Measurements from ENCODE around the gene DLGAP1. TPM values are rescaled to one million over a fixed set of nuclear protein-coding genes. Genes with fewer than 3 reads are reported as not detected.

DLGAP1 gene
- total and polyA plus RNA-seq, 2 of the 4 experiments (the other 2 are of a cell fraction): under 0.01 to 0.09 TPM

DNA sequence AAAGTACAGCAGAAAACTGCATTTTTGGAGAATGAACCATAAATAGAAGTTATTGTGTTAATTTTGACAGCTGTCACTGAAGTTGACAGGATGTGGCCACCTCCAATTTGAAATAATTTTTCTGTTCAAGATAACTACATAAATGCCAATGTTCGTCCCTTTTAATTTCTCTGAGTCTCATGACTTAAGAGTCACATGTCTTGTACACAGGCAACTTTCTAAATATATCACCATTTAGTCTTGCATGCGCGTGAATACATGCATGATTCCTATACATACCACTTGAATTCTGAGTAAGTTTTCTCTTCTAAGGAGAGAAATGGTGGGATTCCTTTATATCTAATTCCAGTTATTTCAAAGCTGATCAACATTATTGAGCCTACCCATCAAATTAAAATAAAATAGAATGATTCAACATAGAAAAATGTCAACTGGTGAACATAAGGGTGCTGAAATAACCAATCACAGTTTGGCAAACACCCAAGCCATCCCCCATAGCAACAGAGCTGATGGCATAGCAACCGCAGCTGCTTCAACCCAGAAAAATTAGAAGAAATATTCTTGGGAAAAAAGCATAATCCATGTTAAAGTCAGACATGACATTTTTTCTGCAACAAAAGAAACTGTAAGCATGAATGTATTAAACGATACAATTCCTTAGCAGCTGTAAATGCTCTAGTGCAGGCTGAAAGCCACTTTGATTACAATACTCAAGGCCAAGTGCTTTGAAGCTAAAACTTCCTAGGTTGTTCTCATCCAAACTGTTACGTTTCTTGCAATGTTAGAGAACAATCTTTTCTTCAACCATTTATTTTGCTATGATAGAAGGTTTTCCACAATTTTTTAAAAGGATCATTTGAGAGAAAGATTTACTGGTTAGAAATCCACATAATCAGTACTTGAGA is 282.7 kb downstream of the DLGAP1 start:
- H4K8ac ChIP-seq (ENCODE audit: low read depth in 2 of 2, low read length in 2 of 2): no peak overlapping the region
- H3K18ac ChIP-seq (ENCODE audit: low read depth, low read length): no peak overlapping the region
- ATAC-seq (ENCODE audit: low read depth) (no peak), DNase-seq (no peak)
- H3K27me3 ChIP-seq (ENCODE audit: control insufficient read depth, insufficient read depth, low read length): no peaks in the 10 kb centered on the region
- POLR2A ChIA-PET (ENCODE audit: unreplicated experiment): no interaction called here
- H3K36me3 ChIP-seq (ENCODE audit: control insufficient read depth, insufficient read depth, low read length): no peaks in the 10 kb centered on the region
- H2BK5ac ChIP-seq (ENCODE audit: low read depth, low read length, poor library complexity, severe bottlenecking): no peak overlapping the region
- no peak overlapping the region for H3K56ac ChIP-seq (ENCODE audit: extremely low read depth, insufficient read depth, low read length)
- no peak overlapping the region for H2BK120ac ChIP-seq (ENCODE audit: low read depth, low read length)
- no peak overlapping the region for H2AFZ ChIP-seq (replicated peaks; ENCODE audit: low read length, poor library complexity)
- H2BK20ac ChIP-seq (ENCODE audit: low read depth, low read length): no peak overlapping the region
- no peaks in the 10 kb centered on the region for H3K79me1 ChIP-seq (ENCODE audit: low read depth in 1 of 2, low read length in 2 of 2)
- H3K9ac ChIP-seq (ENCODE audit: low read depth, low read length): no peak overlapping the region
- no peak overlapping the region for H3K27ac ChIP-seq (ENCODE audit: insufficient read depth, low read length)
- no peak overlapping the region for H4K5ac ChIP-seq (ENCODE audit: low read depth, low read length)
- no peaks in the 10 kb centered on the region for H3K9me1 ChIP-seq (ENCODE audit: insufficient read depth, low read length)
- H3K14ac ChIP-seq (replicated peaks; ENCODE audit: low read depth, low read length): no peak overlapping the region
- intact Hi-C loops (cut with micrococcal nuclease): no loop called here
- H4K91ac ChIP-seq (ENCODE audit: insufficient read depth, low read depth, low read length): no peak overlapping the region
- no peaks in the 10 kb centered on the region for H4K20me1 ChIP-seq (ENCODE audit: insufficient read depth, low read length)
- H3K23ac ChIP-seq (ENCODE audit: low read depth, low read length): no peak overlapping the region
- no peak overlapping the region for H3K4ac ChIP-seq (ENCODE audit: low read depth, low read length)
- no peak overlapping the region for H2AK5ac ChIP-seq (ENCODE audit: low read depth, low read length)
- H3K9me3 ChIP-seq (ENCODE audit: control insufficient read depth, insufficient read depth, low read length): no peaks in the 10 kb centered on the region
- dilution Hi-C loops (cut with HindIII; ENCODE audit: low sequenced_read_pairs, unreplicated experiment): no loop called here
- no TSS peak for BruUV-seq (replicated peaks)
- no peak overlapping the region for H3K4me2 ChIP-seq (ENCODE audit: low read depth, low read length)
- H3K4me1 ChIP-seq (ENCODE audit: control insufficient read depth, insufficient read depth, low read length): no peaks in the 10 kb centered on the region
- no peak overlapping the region for H2AK9ac ChIP-seq (replicated peaks; ENCODE audit: low read depth, low read length, poor library complexity)
- WGBS, 2 experiments (ENCODE audit: extremely low coverage in 2 of 2, insufficient read length in 1 of 2): no CpG with 5 or more reads among the region's 6 CpGs
- H2BK15ac ChIP-seq (ENCODE audit: low read depth, low read length): no peak overlapping the region
- H3K4me3 ChIP-seq (ENCODE audit: insufficient read depth, low read depth, low read length): no peak overlapping the region
- in situ Hi-C loops (cut with MboI; ENCODE audit: low sequenced_read_pairs): no loop called here
- CTCF ChIA-PET: no interaction called here
- no peak for TF ChIP-seq MXI1 (IDR thresholded peaks at IDR 0.05; ENCODE audit: borderline replicate concordance, low read depth, low read length)
- no peak for TF ChIP-seq POLR2A (IDR thresholded peaks at IDR 0.05; ENCODE audit: low read depth, low read length)
- TF ChIP-seq CEBPB (IDR thresholded peaks at IDR 0.05; ENCODE audit: low read depth, low read length): no peak
- no peak for TF ChIP-seq CHD1 (IDR thresholded peaks at IDR 0.05; ENCODE audit: low read depth, low read length)
- no peak for TF ChIP-seq RCOR1 (IDR thresholded peaks at IDR 0.05; ENCODE audit: insufficient replicate concordance, low read length)
- no peak for TF ChIP-seq RFX5 (IDR thresholded peaks at IDR 0.05; ENCODE audit: low read depth, low read length)
- TF ChIP-seq FOS (IDR thresholded peaks at IDR 0.05; ENCODE audit: low read depth, low read length): no peak
- TF ChIP-seq, protein P1, sequence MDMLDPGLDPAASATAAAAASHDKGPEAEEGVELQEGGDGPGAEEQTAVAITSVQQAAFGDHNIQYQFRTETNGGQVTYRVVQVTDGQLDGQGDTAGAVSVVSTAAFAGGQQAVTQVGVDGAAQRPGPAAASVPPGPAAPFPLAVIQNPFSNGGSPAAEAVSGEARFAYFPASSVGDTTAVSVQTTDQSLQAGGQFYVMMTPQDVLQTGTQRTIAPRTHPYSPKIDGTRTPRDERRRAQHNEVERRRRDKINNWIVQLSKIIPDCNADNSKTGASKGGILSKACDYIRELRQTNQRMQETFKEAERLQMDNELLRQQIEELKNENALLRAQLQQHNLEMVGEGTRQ (IDR thresholded peaks at IDR 0.05; ENCODE audit: low read depth, low read length): no peak
- TF ChIP-seq SMC3 (IDR thresholded peaks at IDR 0.05; ENCODE audit: low read depth, low read length): no peak
- no peak for TF ChIP-seq BHLHE40 (IDR thresholded peaks at IDR 0.05; ENCODE audit: low read depth, low read length)
- TF ChIP-seq, protein P2, sequence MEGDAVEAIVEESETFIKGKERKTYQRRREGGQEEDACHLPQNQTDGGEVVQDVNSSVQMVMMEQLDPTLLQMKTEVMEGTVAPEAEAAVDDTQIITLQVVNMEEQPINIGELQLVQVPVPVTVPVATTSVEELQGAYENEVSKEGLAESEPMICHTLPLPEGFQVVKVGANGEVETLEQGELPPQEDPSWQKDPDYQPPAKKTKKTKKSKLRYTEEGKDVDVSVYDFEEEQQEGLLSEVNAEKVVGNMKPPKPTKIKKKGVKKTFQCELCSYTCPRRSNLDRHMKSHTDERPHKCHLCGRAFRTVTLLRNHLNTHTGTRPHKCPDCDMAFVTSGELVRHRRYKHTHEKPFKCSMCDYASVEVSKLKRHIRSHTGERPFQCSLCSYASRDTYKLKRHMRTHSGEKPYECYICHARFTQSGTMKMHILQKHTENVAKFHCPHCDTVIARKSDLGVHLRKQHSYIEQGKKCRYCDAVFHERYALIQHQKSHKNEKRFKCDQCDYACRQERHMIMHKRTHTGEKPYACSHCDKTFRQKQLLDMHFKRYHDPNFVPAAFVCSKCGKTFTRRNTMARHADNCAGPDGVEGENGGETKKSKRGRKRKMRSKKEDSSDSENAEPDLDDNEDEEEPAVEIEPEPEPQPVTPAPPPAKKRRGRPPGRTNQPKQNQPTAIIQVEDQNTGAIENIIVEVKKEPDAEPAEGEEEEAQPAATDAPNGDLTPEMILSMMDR (conservative IDR thresholded peaks at IDR 0.05; ENCODE audit: low read depth, low read length): no peak
- no peak for TF ChIP-seq MAFK (IDR thresholded peaks at IDR 0.05; ENCODE audit: low read depth, low read length)
- no peak for TF ChIP-seq RAD21 (IDR thresholded peaks at IDR 0.05; ENCODE audit: low read length)
- TF ChIP-seq MAZ (IDR thresholded peaks at IDR 0.05; ENCODE audit: borderline replicate concordance, low read depth, low read length): no peak
- TF ChIP-seq, protein P3, sequence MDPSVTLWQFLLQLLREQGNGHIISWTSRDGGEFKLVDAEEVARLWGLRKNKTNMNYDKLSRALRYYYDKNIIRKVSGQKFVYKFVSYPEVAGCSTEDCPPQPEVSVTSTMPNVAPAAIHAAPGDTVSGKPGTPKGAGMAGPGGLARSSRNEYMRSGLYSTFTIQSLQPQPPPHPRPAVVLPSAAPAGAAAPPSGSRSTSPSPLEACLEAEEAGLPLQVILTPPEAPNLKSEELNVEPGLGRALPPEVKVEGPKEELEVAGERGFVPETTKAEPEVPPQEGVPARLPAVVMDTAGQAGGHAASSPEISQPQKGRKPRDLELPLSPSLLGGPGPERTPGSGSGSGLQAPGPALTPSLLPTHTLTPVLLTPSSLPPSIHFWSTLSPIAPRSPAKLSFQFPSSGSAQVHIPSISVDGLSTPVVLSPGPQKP (IDR thresholded peaks at IDR 0.05; ENCODE audit: borderline replicate concordance, low read depth, low read length): no peak
